Heart left ventricle (tissue), 13 donors: ENCODE results near the gene SLC17A5.
A peak's percentile ranks its signal among the peaks of the same experiment; 100 is the strongest.

Experiments used
- CTCF ChIP-seq, 12 donors: fragments of 200-600 bp; sonication (generic) in 4 of 12; IDR thresholded peaks; one replicate each; pipeline versions ENCODE4 v1.5.0 to v1.8.0; 2018 to 2022; ENCODE audit warnings: antibody characterized with exemption in 12 of 12, mild to moderate bottlenecking in 5 of 12
- POLR2A ChIP-seq, 2 donors: fragments of 450-650 bp; IDR thresholded peaks; one replicate each; pipeline ENCODE4 v1.6.1; 2017; ENCODE audit warnings: antibody characterized with exemption in 2 of 2, mild to moderate bottlenecking in 2 of 2, moderate library complexity in 2 of 2
- donor health status: ischemic (EF 13 %, LVEDD 7.1; RV severe dilation, severe dysfunction).
- donor health status: DM: no; HTN: yes; CAD: no.
- donor health status: DM: no; HTN: no; CAD: no.
- donor health status: ischemic (EF 25% LVEDD 6.9; RV normal size, moderate dysfunction).
- donor health status: ischemic (EF 25% LVEDD 5.7; RV mildly dilated, moderate dysfunction).
- donor health status: ischemic (EF 35%, LVEDD 5.7; RV mildly dilated, moderate dysfunction).
- donor health status: nonischemic (EF 11% LVEDD 7.7; RV severe dilation, severe dysfunction).
- donor health status: DM: yes; HTN: yes; CAD: no.
- donor health status: PGD.
- donor health status: ischemic (EF 29% LVEDD 5.4; RV normal size, mild dysfunction).
- donor health status: nonischemic (EF 23%, LVEDD 6.1; RV moderate dilation, normal function).

- TF ChIP-seq POLR2A (IDR thresholded peaks at IDR 0.05) (peak in 1 of 2 donors; percentile 25), CTCF (IDR thresholded peaks at IDR 0.05) (no peak)
Measured at GRCh38 chr6:73585566-73586415, 68.0 kb downstream of the SLC17A5 start.
